DND-41 (cell line): ENCODE measurements around the gene TAF1.
A peak's percentile ranks its signal among the peaks of the same experiment; 100 is the strongest.

ENCODE experiments used
- ATAC-seq: fragments of 200-7000 bp; cut with Tn5 transposase; 3 replicates; pipeline ENCODE4 v1.9.1; 2021; ENCODE audit warnings: low read depth; ENCODE audit not compliant: insufficient read depth
- DNase-seq: peaks from one replicate; pipeline ENCODE4 v3.0.0-alpha.2; 2020
- H2AFZ ChIP-seq: 2 replicates; pipeline ENCODE4 v1.6.0; 2012; ENCODE audit warnings: low read depth, low read length
- H3K27ac ChIP-seq: 2 replicates; pipeline ENCODE4 v1.5.1; 2012; ENCODE audit warnings: low read length, inconsistent platforms
- H3K27me3 ChIP-seq: fragments of 200-600 bp; sonication (generic); 2 replicates; pipeline ENCODE4 v1.6.0; 2012; ENCODE audit warnings: low read length, mild to moderate bottlenecking, inconsistent platforms; ENCODE audit not compliant: insufficient read depth, poor library complexity
- H3K36me3 ChIP-seq: 2 replicates; pipeline ENCODE4 v1.5.1; 2012; ENCODE audit warnings: low read length, inconsistent platforms; ENCODE audit not compliant: insufficient read depth
- H3K4me1 ChIP-seq: 2 replicates; pipeline ENCODE4 v1.5.1; 2012; ENCODE audit warnings: mild to moderate bottlenecking, low read length; ENCODE audit not compliant: insufficient read depth
- H3K4me2 ChIP-seq: 2 replicates; pipeline ENCODE4 v1.6.0; 2012; ENCODE audit warnings: mild to moderate bottlenecking, moderate library complexity, low read length, inconsistent platforms; ENCODE audit not compliant: insufficient read depth
- H3K4me3 ChIP-seq, 2 experiments: fragments of 200-600 bp in 1 of 2; shearing (Covaris generic) in 1 of 2; 2 replicates each; pipeline ENCODE4 v1.5.1; 2012 to 2016; ENCODE audit warnings: inconsistent platforms in 2 of 2, low read length in 2 of 2, mild to moderate bottlenecking in 2 of 2, low read depth in 1 of 2, moderate library complexity in 1 of 2
- H3K79me2 ChIP-seq: 2 replicates; pipeline ENCODE4 v1.6.0; 2012; ENCODE audit warnings: low read length, inconsistent platforms; ENCODE audit not compliant: insufficient read depth
- H3K9ac ChIP-seq: 2 replicates; pipeline ENCODE4 v1.6.0; 2012; ENCODE audit warnings: low read depth, mild to moderate bottlenecking, inconsistent platforms, low read length, moderate library complexity
- H3K9me3 ChIP-seq: 2 replicates; pipeline ENCODE4 v1.5.1; 2012; ENCODE audit warnings: low read length, moderate library complexity, mild to moderate bottlenecking, inconsistent platforms; ENCODE audit not compliant: insufficient read depth, severe bottlenecking
- H4K20me1 ChIP-seq: 2 replicates; pipeline ENCODE4 v1.6.0; 2012; ENCODE audit warnings: low read length; ENCODE audit not compliant: insufficient read depth
- CTCF ChIP-seq: IDR thresholded peaks from 2 replicates; pipeline ENCODE4 v1.5.1; 2012; ENCODE audit warnings: borderline replicate concordance, low read length, moderate library complexity, mild to moderate bottlenecking; ENCODE audit not compliant: poor library complexity, severe bottlenecking; ENCODE audit errors: extremely low read depth
- EZH2 ChIP-seq: IDR thresholded peaks from 3 replicates; pipeline ENCODE4 v1.6.1; 2012; ENCODE audit warnings: borderline replicate concordance, low read depth, mild to moderate bottlenecking, moderate library complexity, low read length, inconsistent platforms; ENCODE audit not compliant: severe bottlenecking

TAF1 gene

GRCh38 chrX:71364221-71364620 is 1.9 kb upstream of the TAF1 start:
- peaks cover 15% of the 10 kb centered on the region; the same call in 1 of the 2 replicates for H3K36me3 ChIP-seq
- H4K20me1 ChIP-seq: peaks cover 9% of the 10 kb centered on the region; the same call in 1 of the 2 replicates
- ATAC-seq (no peak), DNase-seq (no peak)
- no peak overlapping the region for H3K4me2 ChIP-seq
- no peak overlapping the region for H2AFZ ChIP-seq
- H3K9ac ChIP-seq: no peak overlapping the region
- no peak overlapping the region for H3K4me3 ChIP-seq
- TF ChIP-seq EZH2: no peak
- no peak for TF ChIP-seq CTCF
- H3K9me3 ChIP-seq: no peaks in the 10 kb centered on the region
- no peak overlapping the region for H3K27ac ChIP-seq
- peaks cover 34% of the 10 kb centered on the region for H3K79me2 ChIP-seq
- no peaks in the 10 kb centered on the region for H3K27me3 ChIP-seq
- peaks cover 24% of the 10 kb centered on the region for H3K4me1 ChIP-seq

- peaks cover 22% of the 10 kb centered on the region for H3K36me3 ChIP-seq
- peaks cover 9% of the 10 kb centered on the region; the same call in 1 of the 2 replicates for H4K20me1 ChIP-seq
- peak overlapping the region; percentile 85 for H3K9ac ChIP-seq
Observed at GRCh38 chrX:71365356-71365874, 742 bp upstream of the TAF1 start.

GRCh38 chrX:71366674-71367256 is 608 bp downstream of the TAF1 start:
- Histone ChIP-seq H3K27me3 (no peaks in the 10 kb centered on the region), H3K9me3 (no peaks in the 10 kb centered on the region), H2AFZ (peak overlapping the region; percentile 78), H3K4me3 (peak overlapping the region; percentile 82 to 99), H4K20me1 (peaks cover 9% of the 10 kb centered on the region; the same call in 1 of the 2 replicates), H3K36me3 (peaks cover 35% of the 10 kb centered on the region), H3K79me2 (peaks cover 57% of the 10 kb centered on the region), H3K4me1 (peaks cover 37% of the 10 kb centered on the region), H3K4me2 (peak overlapping the region; percentile 88), H3K9ac (peak overlapping the region; percentile 96), H3K27ac (peak overlapping the region; percentile 99)
- TF ChIP-seq EZH2: no peak
- no peak for TF ChIP-seq CTCF
- peak; percentile 17; the same call in 2 of the 3 replicates for ATAC-seq
- DNase-seq: peak; percentile 54

More at GRCh38 chrX:71365356-71365874, 742 bp upstream of the TAF1 start:
- Histone ChIP-seq H3K9me3 (no peaks in the 10 kb centered on the region), H3K4me1 (peaks cover 30% of the 10 kb centered on the region), H3K4me2 (peak overlapping the region; percentile 71), H3K27ac (peak overlapping the region; percentile 98), H2AFZ (peak overlapping the region; percentile 61), H3K27me3 (no peaks in the 10 kb centered on the region), H3K4me3 (peak overlapping the region; percentile 44 to 75; a peak in 3 of 4 replicates), H3K79me2 (peaks cover 44% of the 10 kb centered on the region)
- no peak for TF ChIP-seq CTCF
- no peak for TF ChIP-seq EZH2
- no peak for ATAC-seq
- no peak for DNase-seq
